ENCODE results near the gene DNAAF1. TPM values are rescaled to one million over a fixed set of nuclear protein-coding genes. Genes with fewer than 3 reads are reported as not detected.

Gene DNAAF1
- total and polyA plus RNA-seq, 2 of the 4 experiments (the other 2 are of a cell fraction) = 0.05 TPM; not detected in 1

- Histone ChIP-seq H3K4ac (ENCODE audit: low read depth, low read length) (no peak overlapping the region), H3K56ac (ENCODE audit: extremely low read depth, insufficient read depth, low read length) (no peak overlapping the region), H4K8ac (ENCODE audit: low read depth in 2 of 2, low read length in 2 of 2) (no peak overlapping the region), H3K79me1 (ENCODE audit: low read depth in 1 of 2, low read length in 2 of 2) (no peaks in the 10 kb centered on the region), H2BK20ac (ENCODE audit: low read depth, low read length) (no peak overlapping the region), H3K4me2 (ENCODE audit: low read depth, low read length) (no peak overlapping the region), H2BK120ac (ENCODE audit: low read depth, low read length) (no peak overlapping the region), H4K5ac (ENCODE audit: low read depth, low read length) (no peak overlapping the region), H2AK5ac (ENCODE audit: low read depth, low read length) (no peak overlapping the region), H3K9me3 (ENCODE audit: control insufficient read depth, insufficient read depth, low read length) (peaks cover 2% of the 10 kb centered on the region; the same call in 1 of the 2 replicates), H2AK9ac (replicated peaks; ENCODE audit: low read depth, low read length, poor library complexity) (no peak overlapping the region), H3K27ac (ENCODE audit: insufficient read depth, low read length) (no peak overlapping the region), H3K9ac (ENCODE audit: low read depth, low read length) (no peak overlapping the region), H3K4me3 (ENCODE audit: insufficient read depth, low read depth, low read length) (no peak overlapping the region), H3K9me1 (ENCODE audit: insufficient read depth, low read length) (no peaks in the 10 kb centered on the region), H2AFZ (replicated peaks; ENCODE audit: low read length, poor library complexity) (no peak overlapping the region), H3K14ac (replicated peaks; ENCODE audit: low read depth, low read length) (no peak overlapping the region), H3K18ac (ENCODE audit: low read depth, low read length) (no peak overlapping the region), H4K91ac (ENCODE audit: insufficient read depth, low read depth, low read length) (no peak overlapping the region), H3K36me3 (ENCODE audit: control insufficient read depth, insufficient read depth, low read length) (no peaks in the 10 kb centered on the region), H3K23ac (ENCODE audit: low read depth, low read length) (no peak overlapping the region), H4K20me1 (ENCODE audit: insufficient read depth, low read length) (no peaks in the 10 kb centered on the region), H2BK5ac (ENCODE audit: low read depth, low read length, poor library complexity, severe bottlenecking) (no peak overlapping the region), H3K27me3 (ENCODE audit: control insufficient read depth, insufficient read depth, low read length) (peaks cover 42% of the 10 kb centered on the region), H2BK15ac (ENCODE audit: low read depth, low read length) (no peak overlapping the region), H3K4me1 (ENCODE audit: control insufficient read depth, insufficient read depth, low read length) (no peaks in the 10 kb centered on the region)
- no TSS peak for BruUV-seq (replicated peaks)
- intact Hi-C loops (cut with micrococcal nuclease) = no loop called here
- POLR2A ChIA-PET (ENCODE audit: unreplicated experiment) = no interaction called here
- TF ChIP-seq USF2 (IDR thresholded peaks at IDR 0.05; ENCODE audit: low read depth, low read length) = no peak
- no peak for TF ChIP-seq CHD1 (IDR thresholded peaks at IDR 0.05; ENCODE audit: low read depth, low read length)
- TF ChIP-seq FOS (IDR thresholded peaks at IDR 0.05; ENCODE audit: low read depth, low read length) = no peak
- no peak for TF ChIP-seq SMC3 (IDR thresholded peaks at IDR 0.05; ENCODE audit: low read depth, low read length)
- TF ChIP-seq RFX5 (IDR thresholded peaks at IDR 0.05; ENCODE audit: low read depth, low read length) = no peak
- WGBS, 2 experiments (ENCODE audit: extremely low coverage in 2 of 2, insufficient read length in 1 of 2) = no CpG with 5 or more reads among the region's 1 CpG
- DNase-seq = no peak
- dilution Hi-C loops (cut with HindIII; ENCODE audit: low sequenced_read_pairs, unreplicated experiment) = no loop called here
- no peak for ATAC-seq (ENCODE audit: low read depth)
- CTCF ChIA-PET = interaction anchor here (1.9 kb wide), 1 partner anchor 15 kb away, joined by 14 read pairs; no protein-coding TSS in a partner anchor
- in situ Hi-C loops (cut with MboI; ENCODE audit: low sequenced_read_pairs) = no loop called here
These were observed 14.7 kb downstream of the DNAAF1 start for GRCh38 chr16:84159800-84160199.
